Smooth muscle cell (in vitro differentiated cells): ENCODE data around the gene FGFR3. TPM values are rescaled to one million over a fixed set of nuclear protein-coding genes. Genes with fewer than 3 reads are reported as not detected.

Experiments used
- DNase-seq: peaks from one replicate; lab custom pipeline; 2025; ENCODE audit not compliant: unreplicated experiment; lab: John Stamatoyannopoulos, UW
- H2AFZ ChIP-seq: fragments of 200-600 bp; sonication (generic); 2 replicates; pipeline ENCODE4 v1.6.0; 2016; ENCODE audit warnings: antibody characterized with exemption, low read depth, mild to moderate bottlenecking
- H3F3A ChIP-seq: fragments of 200-600 bp; sonication (generic); 2 replicates; pipeline ENCODE4 v1.6.0; 2017; ENCODE audit warnings: antibody characterized with exemption, low read depth
- H3K27ac ChIP-seq: fragments of 200-600 bp; sonication (generic); 2 replicates; pipeline ENCODE4 v1.5.1; 2016; ENCODE audit warnings: low read depth, mild to moderate bottlenecking
- H3K27me3 ChIP-seq: fragments of 200-600 bp; sonication (generic); 2 replicates; pipeline ENCODE4 v1.6.1; 2016; ENCODE audit warnings: low read depth, mild to moderate bottlenecking
- H3K36me3 ChIP-seq: fragments of 200-600 bp; sonication (generic); 2 replicates; pipeline ENCODE4 v1.5.1; 2016; ENCODE audit warnings: low read depth
- H3K4me1 ChIP-seq: fragments of 200-600 bp; sonication (generic); 2 replicates; pipeline ENCODE4 v1.5.1; 2016; ENCODE audit warnings: low read depth
- H3K4me2 ChIP-seq: fragments of 200-600 bp; sonication (generic); 2 replicates; pipeline ENCODE4 v1.6.0; 2016; ENCODE audit warnings: mild to moderate bottlenecking
- H3K4me3 ChIP-seq: fragments of 200-600 bp; sonication (generic); 2 replicates; pipeline ENCODE4 v1.5.1; 2016; ENCODE audit warnings: mild to moderate bottlenecking
- H3K79me2 ChIP-seq: fragments of 200-600 bp; sonication (generic); 2 replicates; pipeline ENCODE4 v1.6.0; 2016; ENCODE audit warnings: low read depth, mild to moderate bottlenecking
- H3K9ac ChIP-seq: fragments of 200-600 bp; sonication (generic); 2 replicates; pipeline ENCODE4 v1.6.0; 2016; ENCODE audit warnings: low read depth
- H3K9me3 ChIP-seq: fragments of 200-600 bp; sonication (generic); replicated peaks from 2 replicates; pipeline ENCODE4 v1.5.1; 2016; ENCODE audit warnings: low read depth
- H4K20me1 ChIP-seq: fragments of 200-600 bp; sonication (generic); 2 replicates; pipeline ENCODE4 v1.6.0; 2016; ENCODE audit warnings: low read depth
- whole genome bisulfite sequencing: methylation state at CpG from one replicate; pipeline ENCODE4 v1.1.7; 2016; ENCODE audit warnings: low lambda C conversion rate; 5-methylcytosine and 5-hydroxymethylcytosine counted together
- polyA plus RNA-seq: library from polyadenylated mRNA; unstranded; fragments of >200 nt; fragmentation: Nextera tagmentation; extraction: Ambion mirVana; gene quantifications from 2 replicates; pipeline ENCODE4 v1.2.1, GENCODE V29; 2016
- total RNA-seq: library from RNA; depleted of rRNA; stranded (reverse); fragments of >200 nt; gene quantifications from 2 replicates; pipeline ENCODE4 v1.2.3, GENCODE V29; 2014
- TF ChIP-seq, protein P1 (sequence below): fragments of 200-600 bp; sonication (generic); IDR thresholded peaks from 2 replicates; pipeline ENCODE4 v1.5.1; 2017; ENCODE audit warnings: borderline replicate concordance, mild to moderate bottlenecking, antibody characterized with exemption; ENCODE audit not compliant: insufficient read depth, poor library complexity, severe bottlenecking

The FGFR3 gene
- total and polyA plus RNA-seq, 2 experiments from 2014 or later: 6.6 to 13.6 TPM

DNA sequence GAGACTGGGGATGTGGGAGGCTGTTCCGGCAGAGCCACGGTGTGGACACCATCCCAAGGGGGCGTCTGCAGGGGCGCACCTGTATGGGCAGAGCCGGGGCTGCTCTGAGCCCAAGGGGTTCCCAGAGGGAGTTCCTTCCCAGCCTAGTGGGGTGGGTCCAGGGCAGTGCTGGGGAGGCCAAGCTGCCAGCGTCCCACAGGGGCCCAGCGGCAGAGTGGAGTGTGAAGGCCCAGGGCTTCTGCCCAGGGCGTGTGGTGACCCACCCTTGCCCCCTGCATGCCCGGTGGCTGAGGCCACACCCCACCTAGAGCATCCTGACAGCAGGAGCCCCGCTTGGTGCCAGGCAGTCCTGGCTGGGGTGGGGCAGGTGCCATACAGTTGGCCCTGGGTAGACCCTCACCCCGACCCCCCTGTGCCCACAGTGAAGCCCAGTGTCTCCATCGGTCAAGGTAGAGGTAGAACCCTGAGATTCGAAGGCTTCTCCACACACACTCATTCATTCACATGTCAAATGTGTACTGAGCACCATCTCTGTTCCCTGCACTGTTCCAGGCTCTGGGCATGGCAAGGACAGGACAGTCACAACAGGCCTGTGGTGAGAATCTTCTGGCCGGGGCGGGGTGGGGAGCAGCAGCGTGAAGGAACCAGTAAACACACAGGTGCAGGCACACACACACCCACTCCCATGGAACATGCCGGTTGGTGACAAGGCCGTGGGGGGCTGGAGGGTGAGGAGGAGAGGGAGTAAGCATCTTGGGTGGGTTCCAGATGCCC, 42.5 kb upstream of the FGFR3 start:
- Histone ChIP-seq H3F3A (no peaks in the 10 kb centered on the region), H3K4me1 (peaks cover 8% of the 10 kb centered on the region), H3K27ac (no peak overlapping the region), H3K79me2 (no peaks in the 10 kb centered on the region), H3K36me3 (no peaks in the 10 kb centered on the region), H3K9ac (no peak overlapping the region), H3K4me3 (no peak overlapping the region), H3K9me3 (no peaks in the 10 kb centered on the region), H4K20me1 (no peaks in the 10 kb centered on the region), H3K27me3 (no peaks in the 10 kb centered on the region), H2AFZ (no peak overlapping the region), H3K4me2 (no peak overlapping the region)
- TF ChIP-seq, protein P1, sequence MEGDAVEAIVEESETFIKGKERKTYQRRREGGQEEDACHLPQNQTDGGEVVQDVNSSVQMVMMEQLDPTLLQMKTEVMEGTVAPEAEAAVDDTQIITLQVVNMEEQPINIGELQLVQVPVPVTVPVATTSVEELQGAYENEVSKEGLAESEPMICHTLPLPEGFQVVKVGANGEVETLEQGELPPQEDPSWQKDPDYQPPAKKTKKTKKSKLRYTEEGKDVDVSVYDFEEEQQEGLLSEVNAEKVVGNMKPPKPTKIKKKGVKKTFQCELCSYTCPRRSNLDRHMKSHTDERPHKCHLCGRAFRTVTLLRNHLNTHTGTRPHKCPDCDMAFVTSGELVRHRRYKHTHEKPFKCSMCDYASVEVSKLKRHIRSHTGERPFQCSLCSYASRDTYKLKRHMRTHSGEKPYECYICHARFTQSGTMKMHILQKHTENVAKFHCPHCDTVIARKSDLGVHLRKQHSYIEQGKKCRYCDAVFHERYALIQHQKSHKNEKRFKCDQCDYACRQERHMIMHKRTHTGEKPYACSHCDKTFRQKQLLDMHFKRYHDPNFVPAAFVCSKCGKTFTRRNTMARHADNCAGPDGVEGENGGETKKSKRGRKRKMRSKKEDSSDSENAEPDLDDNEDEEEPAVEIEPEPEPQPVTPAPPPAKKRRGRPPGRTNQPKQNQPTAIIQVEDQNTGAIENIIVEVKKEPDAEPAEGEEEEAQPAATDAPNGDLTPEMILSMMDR: no peak
- 91% methylated on average over 14 of the region's 18 CpGs for WGBS
- DNase-seq: no peak

DNA sequence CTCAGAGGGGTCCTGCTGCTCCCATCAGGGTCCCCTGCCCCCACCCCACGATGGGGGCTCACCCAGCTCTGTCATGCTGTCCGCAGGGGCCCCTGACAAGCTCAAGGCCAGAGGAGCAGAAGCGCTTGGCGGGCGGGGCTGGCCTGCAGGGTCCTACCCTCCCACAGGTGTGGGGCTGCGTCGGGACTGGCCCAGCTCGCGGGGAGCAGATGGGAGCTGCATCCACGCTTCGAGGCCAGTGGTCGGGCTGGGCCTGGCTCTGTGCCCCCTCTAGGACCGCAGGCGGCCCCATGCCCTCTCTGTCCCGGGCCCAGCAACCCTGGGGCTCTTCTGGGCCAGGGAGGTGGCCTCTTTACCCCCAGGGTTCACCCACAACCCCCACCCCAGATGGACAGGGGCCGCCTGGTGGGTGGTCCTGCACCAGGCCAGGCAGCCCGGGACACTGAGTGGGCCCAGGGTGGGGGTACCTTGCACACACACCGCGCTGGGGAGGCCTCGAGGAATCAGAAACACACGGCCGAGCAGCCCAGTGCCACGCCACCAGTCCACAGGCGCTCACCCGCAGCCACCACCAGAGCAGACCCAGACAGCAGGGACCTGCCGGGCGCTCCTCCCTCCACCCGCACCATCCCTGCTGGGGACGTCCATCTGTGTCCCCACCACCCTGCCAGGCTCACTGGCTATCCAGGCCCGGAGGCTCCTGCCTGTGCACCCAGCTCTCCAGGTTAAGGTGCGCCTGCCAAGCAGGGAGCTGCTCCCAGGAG, 41.8 kb upstream of the FGFR3 start:
- no peaks in the 10 kb centered on the region for H3K9me3 ChIP-seq
- no peak overlapping the region for H3K4me3 ChIP-seq
- H3K27me3 ChIP-seq: no peaks in the 10 kb centered on the region
- peaks cover 8% of the 10 kb centered on the region for H3K4me1 ChIP-seq
- H3K27ac ChIP-seq: no peak overlapping the region
- H3K9ac ChIP-seq: no peak overlapping the region
- no peaks in the 10 kb centered on the region for H3K36me3 ChIP-seq
- H3K4me2 ChIP-seq: no peak overlapping the region
- DNase-seq: no peak
- H2AFZ ChIP-seq: no peak overlapping the region
- no peaks in the 10 kb centered on the region for H4K20me1 ChIP-seq
- TF ChIP-seq, protein P1: no peak
- no peaks in the 10 kb centered on the region for H3K79me2 ChIP-seq
- 91% methylated on average over 22 of the region's 31 CpGs for WGBS
- H3F3A ChIP-seq: no peaks in the 10 kb centered on the region

DNA sequence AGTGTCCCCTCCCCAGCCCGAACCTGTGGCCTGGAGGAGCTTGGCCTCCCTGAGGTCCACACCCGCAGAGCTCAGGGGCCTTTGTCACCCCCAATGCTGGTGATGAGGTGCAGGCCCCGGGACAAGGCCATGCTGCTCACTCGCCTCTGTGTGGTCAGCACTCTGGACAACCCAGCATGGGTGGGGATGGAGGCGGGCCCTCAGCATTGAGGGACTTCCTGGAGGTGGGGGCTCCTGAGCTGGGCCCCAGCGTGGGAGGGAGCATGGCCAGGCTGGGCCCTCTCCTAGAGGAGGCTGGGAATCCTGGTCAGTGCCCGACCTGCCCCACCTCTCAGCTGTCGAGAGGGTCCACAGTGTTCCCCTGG, 41.2 kb upstream of the FGFR3 start:
- H3K27me3 ChIP-seq: no peaks in the 10 kb centered on the region
- H3F3A ChIP-seq: no peaks in the 10 kb centered on the region
- no peak overlapping the region for H2AFZ ChIP-seq
- H3K27ac ChIP-seq: no peak overlapping the region
- no peaks in the 10 kb centered on the region for H3K79me2 ChIP-seq
- H3K4me3 ChIP-seq: no peak overlapping the region
- 80% methylated on average over 7 of the region's 8 CpGs for WGBS
- H3K9ac ChIP-seq: no peak overlapping the region
- peaks cover 8% of the 10 kb centered on the region for H3K4me1 ChIP-seq
- DNase-seq: no peak
- H4K20me1 ChIP-seq: no peaks in the 10 kb centered on the region
- no peaks in the 10 kb centered on the region for H3K36me3 ChIP-seq
- no peak overlapping the region for H3K4me2 ChIP-seq
- no peaks in the 10 kb centered on the region for H3K9me3 ChIP-seq
- TF ChIP-seq, protein P1: no peak
